ENCODE data around the gene SPATA31E1. TPM values are rescaled to one million over a fixed set of nuclear protein-coding genes. Genes with fewer than 3 reads are reported as not detected.

Gene SPATA31E1
- total and polyA plus RNA-seq, 10 of the 15 experiments (the other 5 are each of a cell fraction or from before 2014, with no cell fraction given), result not detected

DNA sequence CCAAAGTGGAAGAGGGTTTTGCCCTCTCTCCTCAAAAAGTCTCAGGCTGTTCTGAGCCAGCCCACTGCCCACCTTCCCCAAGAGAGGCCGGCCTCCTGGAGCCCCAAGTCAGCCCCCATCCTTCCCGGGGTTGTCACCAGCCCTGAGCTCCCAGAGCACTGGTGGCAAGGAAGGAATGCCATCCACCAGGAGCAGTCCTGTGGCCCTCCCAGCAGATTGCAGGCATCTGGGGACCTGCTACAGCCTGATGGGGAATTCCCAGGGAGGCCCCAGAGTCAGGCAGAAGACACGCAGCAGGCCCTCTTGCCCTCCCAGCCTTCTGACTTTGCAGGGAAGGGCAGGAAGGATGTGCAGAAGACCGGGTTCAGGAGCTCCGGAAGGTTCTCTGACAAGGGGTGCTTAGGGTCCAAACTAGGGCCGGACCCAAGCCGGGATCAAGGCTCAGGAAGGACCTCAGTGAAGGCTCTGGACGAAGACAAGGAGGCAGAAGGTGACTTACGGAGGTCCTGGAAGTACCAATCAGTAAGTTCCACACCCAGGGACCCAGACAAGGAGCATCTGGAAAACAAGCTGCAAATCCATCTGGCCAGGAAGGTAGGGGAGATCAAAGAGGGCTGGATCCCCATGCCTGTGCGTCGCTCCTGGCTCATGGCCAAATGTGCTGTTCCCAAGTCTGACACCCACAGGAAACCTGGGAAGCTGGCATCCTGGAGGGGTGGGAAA, 3.7 kb downstream of the SPATA31E1 start (continued):
- no peak for TF ChIP-seq FOS (IDR thresholded peaks at IDR 0.05; ENCODE audit: borderline replicate concordance, extremely low read depth, insufficient read length)
- TF ChIP-seq HSF1 (IDR thresholded peaks at IDR 0.05; ENCODE audit: low read depth, low read length), result no peak
- TF ChIP-seq MEF2B (IDR thresholded peaks at IDR 0.05; ENCODE audit: partially characterized antibody, poor library complexity, severe bottlenecking), result no peak
- TF ChIP-seq MXI1 (IDR thresholded peaks at IDR 0.05; ENCODE audit: low read depth, low read length), result no peak
- no peak for TF ChIP-seq IKZF1 (conservative IDR thresholded peaks at IDR 0.05)
- TF ChIP-seq STAT3 (IDR thresholded peaks at IDR 0.05; ENCODE audit: low read depth, low read length), result no peak
- TF ChIP-seq HDGF (IDR thresholded peaks at IDR 0.05), result no peak
- TF ChIP-seq ZBTB11 (CRISPR knock-in tag; IDR thresholded peaks at IDR 0.05), result no peak
- no peak for TF ChIP-seq ZBED1 (IDR thresholded peaks at IDR 0.05; ENCODE audit: borderline replicate concordance)
- no peak for TF ChIP-seq ATF3 (IDR thresholded peaks at IDR 0.05; ENCODE audit: borderline replicate concordance, extremely low read depth, low read depth, low read length)

Data from GM12878 (cell line).